ENCODE measurements around the gene MTERF4.
"Not testable (repeated sequence)": the region's sequence is repeated elsewhere in the genome, so short reads cannot be mapped to it uniquely, and the experiment has no call there.

Gene MTERF4

GRCh38 chr2:241108271-241109209 lies 6.5 kb upstream of the MTERF4 start:
- no peak overlapping the region for H3K4me3 ChIP-seq (ENCODE audit: low read depth, low read length)
- TF ChIP-seq CTCF (IDR thresholded peaks at IDR 0.05; ENCODE audit: low read depth, low read length), result no peak
- DNase-seq (ENCODE audit: low read depth, low spot score), result no peak
- in situ Hi-C loops (cut with HindIII; ENCODE audit: low sequenced_read_pairs), result no loop called here

- H3K4me3 ChIP-seq (ENCODE audit: low read depth, low read length), result no peak overlapping the region
- no peak for DNase-seq (ENCODE audit: low read depth, low spot score)
- no peak for TF ChIP-seq CTCF (IDR thresholded peaks at IDR 0.05; ENCODE audit: low read depth, low read length)
- in situ Hi-C loops (cut with HindIII; ENCODE audit: low sequenced_read_pairs), result no loop called here
These were observed 5.1 kb upstream of the MTERF4 start for GRCh38 chr2:241107031-241107783.

GRCh38 chr2:241105641-241106040 lies 3.6 kb upstream of the MTERF4 start:
- no peak for DNase-seq (ENCODE audit: low read depth, low spot score)
- in situ Hi-C loops (cut with HindIII; ENCODE audit: low sequenced_read_pairs), result no loop called here
- no peak overlapping the region for H3K4me3 ChIP-seq (ENCODE audit: low read depth, low read length)
- no peak for TF ChIP-seq CTCF (IDR thresholded peaks at IDR 0.05; ENCODE audit: low read depth, low read length)

- in situ Hi-C loops (cut with HindIII; ENCODE audit: low sequenced_read_pairs); DNase-seq (ENCODE audit: low read depth, low spot score); H3K4me3 ChIP-seq (ENCODE audit: low read depth, low read length): not testable (repeated sequence)
These were observed 2.5 kb upstream of the MTERF4 start for GRCh38 chr2:241104611-241105010.

GRCh38 chr2:241103176-241103595 lies 1.1 kb upstream of the MTERF4 start:
- DNase-seq (ENCODE audit: low read depth, low spot score), result no peak
- no peak for TF ChIP-seq CTCF (IDR thresholded peaks at IDR 0.05; ENCODE audit: low read depth, low read length)
- in situ Hi-C loops (cut with HindIII; ENCODE audit: low sequenced_read_pairs), result no loop called here
- peak overlapping the region; percentile 88 for H3K4me3 ChIP-seq (ENCODE audit: low read depth, low read length)

GRCh38 chr2:241099246-241099645 lies 2.8 kb downstream of the MTERF4 start:
- no peak overlapping the region for H3K4me3 ChIP-seq (ENCODE audit: low read depth, low read length)
- in situ Hi-C loops (cut with HindIII; ENCODE audit: low sequenced_read_pairs), result no loop called here
- TF ChIP-seq CTCF (IDR thresholded peaks at IDR 0.05; ENCODE audit: low read depth, low read length), result no peak
- no peak for DNase-seq (ENCODE audit: low read depth, low spot score)

GRCh38 chr2:241096979-241097378 lies 5.1 kb downstream of the MTERF4 start:
- in situ Hi-C loops (cut with HindIII; ENCODE audit: low sequenced_read_pairs), result no loop called here
- TF ChIP-seq CTCF (IDR thresholded peaks at IDR 0.05; ENCODE audit: low read depth, low read length), result no peak

More at GRCh38 chr2:241096979-241097378, 5.1 kb downstream of the MTERF4 start:
- no peak for DNase-seq (ENCODE audit: low read depth, low spot score)
- H3K4me3 ChIP-seq (ENCODE audit: low read depth, low read length), result no peak overlapping the region

Measured in astrocyte of the spinal cord (primary cell).